GM18909 (cell line): Measurements from ENCODE around the gene ANKRD63.

Experiments
- ATAC-seq: cut with Tn5 transposase; IDR thresholded peaks from one replicate; pipeline ENCODE4 v1.9.1; 2021; ENCODE audit warnings: mild to moderate bottlenecking; ENCODE audit not compliant: unreplicated experiment, poor library complexity

Gene ANKRD63, protein sequence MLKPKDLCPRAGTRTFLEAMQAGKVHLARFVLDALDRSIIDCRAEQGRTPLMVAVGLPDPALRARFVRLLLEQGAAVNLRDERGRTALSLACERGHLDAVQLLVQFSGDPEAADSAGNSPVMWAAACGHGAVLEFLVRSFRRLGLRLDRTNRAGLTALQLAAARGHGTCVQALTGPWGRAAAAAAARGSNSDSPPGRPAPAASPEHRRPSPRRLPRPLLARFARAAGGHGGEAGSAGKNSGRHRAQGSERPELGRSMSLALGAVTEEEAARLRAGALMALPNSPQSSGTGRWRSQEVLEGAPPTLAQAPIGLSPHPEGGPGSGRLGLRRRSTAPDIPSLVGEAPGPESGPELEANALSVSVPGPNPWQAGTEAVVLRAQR

DNA sequence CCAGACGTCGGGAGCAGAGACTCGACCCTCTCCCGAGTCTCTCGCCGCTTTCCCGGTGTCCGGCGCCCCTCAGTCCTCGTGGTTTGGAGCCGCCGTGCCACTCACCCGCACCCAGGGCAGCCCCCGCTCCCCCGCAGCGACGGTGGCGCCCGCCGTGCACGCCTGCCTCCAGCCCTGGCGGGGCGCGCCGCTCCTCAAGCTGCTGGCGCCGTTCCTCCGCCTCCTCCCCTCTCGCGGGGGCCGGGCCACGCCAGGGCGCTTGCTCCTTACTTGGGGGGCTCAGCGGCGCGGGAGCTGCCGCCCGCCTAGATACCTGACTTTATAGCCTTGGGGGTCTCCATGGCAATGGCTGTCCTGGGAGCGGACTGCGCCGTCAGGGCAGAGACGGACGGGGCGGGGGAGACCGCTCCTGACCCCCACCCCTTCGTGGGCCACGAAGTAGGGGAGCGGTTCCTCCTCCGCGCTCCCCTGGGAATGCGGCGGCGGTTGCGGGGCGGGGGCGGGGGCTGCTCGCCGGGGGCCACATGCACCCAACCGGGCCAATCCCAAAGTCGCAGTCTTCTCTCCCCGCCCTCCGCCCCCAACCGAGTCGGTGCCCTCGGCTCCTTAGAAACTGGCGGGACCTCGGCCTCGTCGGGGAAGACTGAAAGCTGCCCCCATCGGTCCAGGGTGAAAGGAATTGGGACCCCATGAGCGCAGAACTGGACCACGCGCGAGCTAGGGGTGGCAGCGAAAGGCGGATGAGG, at the start of gene ANKRD63:
ANKRD63 (minus strand) TSS at position 196 of the 746 bp plus-strand sequence. CDS start 478 bp downstream, outside the sequence.
- ATAC-seq: peak; percentile 25

DNA sequence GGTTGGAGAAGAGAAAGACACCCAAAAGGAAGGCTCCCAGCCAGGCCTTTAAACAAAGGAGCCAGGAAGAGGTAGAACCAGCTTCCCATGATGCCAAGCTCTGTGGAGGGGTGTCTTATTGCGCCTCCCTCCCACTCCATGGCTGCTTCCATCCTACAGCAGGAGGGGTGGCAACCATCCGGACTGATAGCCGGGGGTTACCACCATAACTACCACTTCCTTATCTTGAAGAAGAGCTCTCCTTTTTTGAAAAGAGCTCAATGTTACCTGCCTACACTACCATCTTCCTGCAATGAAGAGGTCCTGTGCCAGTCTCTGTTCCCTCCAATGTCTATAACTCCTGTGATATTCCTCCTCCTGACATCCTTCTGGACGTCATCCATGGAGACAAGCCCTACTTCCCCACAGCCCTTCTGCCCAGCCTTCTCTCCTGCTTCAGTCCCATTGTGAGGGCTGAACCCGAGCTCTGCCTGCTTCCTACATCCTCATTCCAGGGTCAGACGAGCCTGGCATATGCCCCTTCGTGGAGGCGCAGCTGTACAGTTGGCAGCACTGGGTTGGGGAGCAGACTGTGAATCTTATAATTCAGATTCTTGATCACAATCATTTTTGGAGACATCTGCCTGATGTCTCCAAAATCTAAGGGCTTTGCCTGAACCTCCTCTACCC, 49.4 kb upstream of the ANKRD63 start:
- no peak for ATAC-seq

DNA sequence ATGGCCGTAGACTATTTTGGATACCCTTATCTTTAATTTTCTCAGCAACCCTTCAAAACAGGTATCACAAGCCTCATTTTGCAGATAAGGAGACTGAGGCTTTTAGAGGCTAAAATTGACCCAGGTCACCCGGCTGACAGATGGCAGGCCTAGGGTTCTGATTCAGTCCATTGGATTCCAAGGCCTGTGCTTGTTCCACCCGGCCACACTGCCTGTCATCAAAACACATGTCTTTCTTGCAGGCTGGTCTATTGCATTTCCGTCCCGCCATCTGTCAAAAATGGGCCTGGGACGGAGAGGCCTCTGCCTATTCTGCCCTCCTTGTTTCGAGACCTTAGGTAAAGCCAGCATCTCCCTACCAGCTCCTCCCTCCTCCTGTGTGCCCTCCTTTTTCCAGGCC, 48.8 kb upstream of the ANKRD63 start:
- ATAC-seq: no peak

GRCh38 chr15:40331026-40331425, 48.2 kb upstream of the ANKRD63 start:
- no peak for ATAC-seq

DNA sequence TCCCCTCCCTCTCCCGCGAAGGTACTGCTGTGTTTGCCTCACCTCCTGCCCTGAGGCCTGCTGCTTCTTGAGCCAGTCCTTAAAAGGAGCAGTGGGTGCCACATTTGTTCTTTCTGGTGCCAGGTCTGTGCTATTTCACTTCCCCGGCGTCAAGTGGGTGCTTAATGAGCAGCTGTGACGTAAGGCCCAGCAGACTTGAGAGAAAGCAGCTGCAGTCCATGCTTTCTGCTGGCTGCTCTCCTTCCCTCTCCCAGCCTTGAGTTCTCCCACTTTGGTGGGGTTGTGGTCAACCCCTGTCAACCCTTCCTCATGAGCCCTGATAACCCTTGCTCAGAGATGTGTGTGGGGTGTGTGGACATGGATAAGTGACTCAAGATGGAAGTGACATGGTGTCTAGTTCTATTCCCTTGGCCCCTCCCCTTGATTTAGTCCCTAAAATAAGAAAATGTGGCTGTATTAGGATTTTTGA, 47.5 kb upstream of the ANKRD63 start:
- no peak for ATAC-seq

DNA sequence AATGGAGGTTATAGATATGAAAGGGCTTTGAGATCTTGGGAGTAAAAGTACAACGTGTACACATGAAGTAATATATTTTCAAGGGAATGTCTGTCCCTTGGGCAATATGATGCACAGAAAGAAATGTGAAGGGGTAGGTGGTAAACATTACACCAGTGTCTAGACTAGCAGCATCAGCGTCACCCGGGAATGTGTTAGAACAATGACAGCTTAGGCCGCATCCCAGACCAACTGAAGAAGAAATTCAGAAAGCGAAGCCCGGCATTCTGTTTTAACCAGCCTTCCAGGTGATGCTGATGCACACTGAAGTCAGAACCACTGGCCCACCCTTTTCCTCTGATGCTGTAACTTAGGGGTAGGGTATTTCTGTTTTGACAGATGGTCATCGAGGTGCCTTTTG, 46.9 kb upstream of the ANKRD63 start:
- no peak for ATAC-seq

DNA sequence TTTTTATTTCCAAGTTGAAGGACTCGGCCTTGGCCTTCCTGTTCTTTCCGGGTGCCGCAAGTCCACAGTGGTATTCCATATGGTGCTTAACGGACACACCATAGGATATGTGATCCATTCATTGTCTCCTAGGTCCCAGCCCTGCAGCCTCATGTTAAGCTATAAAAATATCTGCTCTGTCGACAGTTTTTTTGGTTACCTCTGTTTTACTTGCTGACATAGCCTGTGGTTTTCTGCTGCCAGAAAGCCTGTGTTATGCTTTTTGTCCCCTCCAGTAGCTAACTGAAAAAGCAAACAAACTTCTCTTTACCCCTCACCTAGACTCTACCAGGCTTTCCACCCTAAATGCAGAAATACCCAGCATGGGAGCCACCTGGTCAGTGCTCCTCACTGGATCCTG, 45.9 kb upstream of the ANKRD63 start:
- ATAC-seq: no peak

DNA sequence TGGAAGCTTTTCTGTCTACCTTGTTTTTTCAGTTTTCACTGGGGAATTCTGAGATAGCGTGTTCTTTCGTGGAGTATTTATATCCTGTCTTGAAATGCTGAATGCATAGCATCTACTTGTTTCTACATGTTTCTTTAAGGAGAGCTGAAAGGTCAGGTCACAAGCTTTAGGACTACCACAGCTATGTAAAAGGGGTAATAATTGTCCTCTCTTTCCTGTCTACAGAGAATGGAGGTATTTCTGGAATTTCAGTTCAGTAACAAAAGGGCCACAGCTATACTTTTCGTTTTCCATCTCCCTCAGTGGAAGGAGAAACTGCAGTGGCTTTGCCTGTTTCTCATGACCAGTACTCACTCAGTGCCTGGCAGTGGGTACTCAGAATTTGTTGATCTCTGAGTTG, 45.3 kb upstream of the ANKRD63 start:
- ATAC-seq: no peak

DNA sequence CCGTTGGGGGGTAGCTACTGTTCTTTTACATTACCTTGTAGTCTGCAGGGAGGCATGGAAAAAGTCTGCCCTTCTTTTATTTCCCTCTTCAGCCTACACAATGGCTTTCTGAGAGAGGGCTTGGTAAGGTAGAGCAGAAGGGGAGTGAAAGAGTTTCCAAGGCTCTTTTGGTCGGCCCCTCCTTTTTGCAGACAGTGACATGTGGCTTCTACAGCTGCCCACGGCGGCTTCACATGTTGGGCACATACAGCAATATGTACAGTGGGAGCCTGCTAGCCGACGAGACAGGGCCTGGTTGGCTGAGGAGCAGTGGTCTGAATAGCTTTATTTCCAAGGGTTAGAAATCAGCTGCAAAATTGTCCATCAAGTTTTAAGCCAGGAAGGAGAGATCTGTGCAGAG, 44.6 kb upstream of the ANKRD63 start:
- no peak for ATAC-seq

DNA sequence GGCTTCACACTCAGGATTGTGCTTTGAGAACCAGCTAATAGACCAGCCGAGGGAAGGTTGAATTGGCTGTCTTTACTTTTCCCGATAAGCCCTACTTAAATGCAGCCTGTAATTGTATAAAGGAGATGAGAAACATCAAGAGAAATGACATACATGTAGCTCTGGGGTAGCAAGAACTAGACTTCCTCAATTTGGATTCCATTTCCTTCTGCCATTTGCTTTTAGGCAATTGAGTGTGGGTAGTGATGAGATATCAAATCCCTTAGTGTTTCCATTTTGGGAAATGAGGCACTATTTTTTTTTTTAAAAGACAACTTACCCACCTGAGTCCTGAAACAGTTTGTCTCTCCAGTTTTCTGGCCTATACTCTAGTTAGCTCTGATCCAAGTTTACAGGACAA, 42.8 kb upstream of the ANKRD63 start:
- ATAC-seq: no peak

DNA sequence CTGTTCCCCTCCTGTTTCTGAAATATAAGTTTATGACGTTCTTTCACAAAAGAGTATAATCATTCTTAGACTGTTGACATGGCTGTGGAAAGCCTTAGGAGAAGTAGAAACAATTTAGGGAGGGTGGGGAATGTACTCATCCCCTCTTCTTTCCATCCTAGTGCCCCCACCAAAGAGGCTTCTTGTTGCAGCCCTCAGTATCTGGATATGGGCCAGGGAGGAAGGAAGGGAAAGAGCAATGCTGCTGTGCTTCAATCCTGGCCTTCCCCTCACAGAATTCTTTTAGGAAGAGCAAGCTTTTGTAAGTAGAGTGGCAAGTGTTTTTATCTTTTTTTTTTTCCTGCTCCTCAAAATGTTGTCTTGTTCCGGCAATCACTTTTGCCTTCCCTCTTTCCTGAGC, 42.3 kb upstream of the ANKRD63 start:
- no peak for ATAC-seq

DNA sequence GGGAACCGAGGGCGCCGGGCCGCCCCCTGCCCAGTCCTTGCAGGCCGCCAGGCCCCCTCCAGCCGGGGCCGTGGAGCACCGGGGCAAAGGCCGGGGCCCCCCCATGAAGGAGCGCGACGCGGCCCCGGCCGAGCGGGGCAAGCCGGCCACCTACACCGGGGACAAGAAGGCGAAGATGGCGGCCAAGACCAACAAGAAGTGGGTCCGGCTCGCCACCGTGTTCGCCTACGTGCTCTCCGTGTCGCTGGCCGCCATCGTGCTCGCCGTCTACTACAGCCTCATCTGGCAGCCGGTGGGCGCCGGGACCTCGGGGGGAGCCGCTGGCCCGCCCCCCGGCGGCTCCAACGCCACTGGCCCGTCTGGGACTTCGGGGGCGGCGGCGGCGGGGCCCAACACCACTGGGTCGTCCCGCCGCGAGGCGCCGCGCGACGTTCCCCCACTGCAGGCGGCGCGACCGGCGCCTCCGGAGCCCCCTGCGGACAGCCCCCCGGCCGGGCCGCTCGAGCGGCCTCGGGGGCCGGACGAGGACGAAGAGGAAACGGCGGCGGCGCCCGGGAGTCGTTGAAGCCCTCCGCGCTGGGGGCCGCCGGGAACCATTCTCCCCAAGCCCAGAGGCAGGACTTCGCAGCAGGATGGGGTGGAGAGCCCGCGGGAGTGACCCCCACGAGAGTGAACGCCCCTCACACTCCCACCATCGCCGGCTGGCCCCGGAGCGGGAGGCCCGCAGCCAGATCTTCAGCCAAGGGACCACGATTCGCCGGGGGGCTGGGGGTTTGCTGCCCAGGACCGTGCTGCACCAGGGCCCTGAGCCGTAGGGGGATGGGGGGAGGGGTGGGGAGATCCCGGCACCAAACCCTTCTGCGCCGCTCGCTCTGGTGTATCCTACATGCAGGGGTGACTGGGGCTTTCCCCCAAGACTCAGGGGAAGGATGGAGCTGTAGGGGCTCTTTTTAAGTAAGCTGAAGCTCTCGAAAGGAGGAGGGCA, 41.4 kb upstream of the ANKRD63 start:
- ATAC-seq: peak; percentile 9

DNA sequence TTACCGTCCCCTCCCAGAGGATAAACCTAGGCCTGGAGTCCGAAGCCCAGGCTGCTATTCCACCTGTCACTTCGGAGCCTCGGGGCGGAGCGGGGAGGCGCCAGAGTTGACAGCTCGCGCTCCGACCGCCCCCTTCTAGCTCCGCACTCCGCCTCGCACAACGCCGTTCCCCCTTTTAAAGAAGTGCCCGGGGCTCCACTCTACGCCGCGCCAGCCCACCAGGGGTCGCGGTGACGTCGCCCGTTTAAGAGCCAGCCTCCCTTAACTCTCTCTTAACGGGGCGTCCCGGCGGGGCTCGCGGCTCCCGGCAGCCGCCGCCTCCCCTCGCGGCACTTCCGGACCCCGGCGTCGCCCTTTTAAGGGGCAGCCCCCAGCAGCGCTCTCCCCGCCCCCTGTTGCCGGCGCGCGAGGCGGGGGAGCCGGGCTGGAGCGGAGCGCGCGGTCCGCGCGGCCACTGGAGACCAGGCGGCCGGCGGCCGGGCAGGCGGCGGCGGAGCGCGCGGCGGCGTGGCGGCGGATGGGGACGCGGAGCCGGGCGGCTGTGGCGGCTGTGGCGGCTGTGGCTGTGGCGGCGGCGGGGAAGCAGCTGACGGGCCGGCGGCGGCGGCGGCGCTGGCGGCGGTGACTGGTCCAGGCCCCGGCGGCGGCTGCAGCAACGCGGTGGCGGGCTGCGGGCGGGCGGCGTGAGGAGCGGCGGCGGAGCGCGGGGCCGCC, 40.5 kb upstream of the ANKRD63 start, which contains the start of gene INAFM2:
INAFM2 (plus strand) TSS at position 454 of the 714 bp plus-strand sequence. CDS start 364 bp downstream, outside the sequence.
- peak; percentile 89 for ATAC-seq

DNA sequence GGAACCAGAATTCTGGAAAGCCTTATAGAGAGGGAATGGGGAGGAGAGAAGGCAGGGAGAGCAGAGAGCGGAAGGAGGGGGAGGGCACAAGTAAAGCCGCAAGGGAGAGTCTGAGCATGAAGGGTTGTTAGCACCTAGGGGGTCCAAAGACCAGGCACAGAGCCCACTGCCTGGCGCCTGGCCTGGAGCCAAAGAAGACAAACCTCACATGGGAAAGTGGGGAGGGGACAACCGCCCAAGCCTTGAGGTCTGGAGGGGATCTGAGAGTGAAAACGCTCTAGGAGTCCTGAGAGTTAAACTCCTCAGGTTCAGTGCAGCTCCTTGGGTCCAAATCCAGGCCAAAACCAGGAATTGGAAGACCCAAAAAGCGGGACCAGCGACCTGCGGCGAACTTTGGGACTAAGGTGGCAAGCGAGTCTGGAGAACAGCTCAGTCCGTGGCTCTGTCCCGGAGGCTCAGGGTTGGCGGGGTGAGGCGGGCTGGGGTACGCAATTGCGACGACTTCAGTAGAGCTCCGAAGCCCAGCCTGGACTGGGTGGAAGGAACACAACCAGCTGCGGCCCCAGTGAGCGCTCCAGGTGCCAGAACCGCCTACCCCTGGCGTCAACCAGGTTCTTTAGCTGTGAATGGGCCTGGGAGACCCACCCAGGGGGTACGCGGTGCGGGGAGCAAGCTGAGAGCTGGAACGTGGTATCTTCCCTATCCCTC, 39.8 kb upstream of the ANKRD63 start:
- no peak for ATAC-seq

DNA sequence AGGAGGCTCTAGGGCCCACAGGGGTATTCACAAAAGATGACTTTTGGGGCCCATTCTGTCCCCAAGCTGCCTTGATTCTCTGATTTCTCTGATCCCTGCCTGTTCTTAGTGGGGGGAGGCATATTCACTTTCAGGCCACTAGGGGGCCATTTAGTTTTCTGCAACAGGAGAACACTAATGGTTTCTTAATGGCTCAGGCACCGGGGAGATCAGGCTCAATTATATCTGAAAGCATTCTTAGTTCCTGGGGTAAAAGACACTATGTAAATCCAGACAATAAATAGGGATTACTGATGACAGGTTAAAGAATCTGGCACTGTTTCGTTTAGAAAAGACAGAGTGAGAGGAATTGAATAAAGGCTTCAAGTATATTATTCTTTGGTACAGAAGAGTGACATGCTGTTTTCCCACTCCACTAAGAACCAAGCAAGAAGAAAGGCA, 38.1 kb upstream of the ANKRD63 start:
- ATAC-seq: no peak

GRCh38 chr15:40320409-40320808, 37.5 kb upstream of the ANKRD63 start:
- no peak for ATAC-seq

GRCh38 chr15:40317580-40317979, 34.7 kb upstream of the ANKRD63 start:
- ATAC-seq: no peak

GRCh38 chr15:40316931-40317330, 34.1 kb upstream of the ANKRD63 start:
- ATAC-seq: no peak
